IPS DF 6.9 (cell line): ENCODE results near the gene JMJD7.
A peak's percentile ranks its signal among the peaks of the same experiment; 100 is the strongest.

Source experiments
- DNase-seq: peaks from one replicate; pipeline ENCODE4 v3.0.0-alpha.2; 2013; ENCODE audit warnings: low read depth, low spot score
- H3K27ac ChIP-seq: one replicate; pipeline ENCODE4 v1.5.1; 2013; ENCODE audit warnings: low read length, control low read depth
- H3K27me3 ChIP-seq: 2 replicates; pipeline ENCODE4 v1.6.1; 2013; ENCODE audit warnings: mild to moderate bottlenecking, low read length; ENCODE audit not compliant: control insufficient read depth, insufficient read depth
- H3K36me3 ChIP-seq: 2 replicates; pipeline ENCODE4 v1.6.1; 2013; ENCODE audit warnings: low read length; ENCODE audit not compliant: control insufficient read depth, insufficient read depth
- H3K4me1 ChIP-seq: 2 replicates; pipeline ENCODE4 v1.6.1; 2013; ENCODE audit warnings: low read length; ENCODE audit not compliant: control insufficient read depth, insufficient read depth
- H3K4me3 ChIP-seq: 2 replicates; pipeline ENCODE4 v1.5.1; 2013; ENCODE audit warnings: mild to moderate bottlenecking, low read length
- H3K9me3 ChIP-seq: 2 replicates; pipeline ENCODE4 v1.6.1; 2013; ENCODE audit warnings: low read length, inconsistent platforms; ENCODE audit not compliant: control insufficient read depth, insufficient read depth
- WGBS: extraction: QIAGEN DNeasy Blood & Tissue Kit; methylation state at CpG from one replicate; pipeline ENCODE4 v1.1.7; 2013; ENCODE audit warnings: mixed read lengths, missing lambda C conversion rate; ENCODE audit not compliant: insufficient read length, insufficient coverage; 5-methylcytosine and 5-hydroxymethylcytosine counted together

JMJD7 gene

DNA sequence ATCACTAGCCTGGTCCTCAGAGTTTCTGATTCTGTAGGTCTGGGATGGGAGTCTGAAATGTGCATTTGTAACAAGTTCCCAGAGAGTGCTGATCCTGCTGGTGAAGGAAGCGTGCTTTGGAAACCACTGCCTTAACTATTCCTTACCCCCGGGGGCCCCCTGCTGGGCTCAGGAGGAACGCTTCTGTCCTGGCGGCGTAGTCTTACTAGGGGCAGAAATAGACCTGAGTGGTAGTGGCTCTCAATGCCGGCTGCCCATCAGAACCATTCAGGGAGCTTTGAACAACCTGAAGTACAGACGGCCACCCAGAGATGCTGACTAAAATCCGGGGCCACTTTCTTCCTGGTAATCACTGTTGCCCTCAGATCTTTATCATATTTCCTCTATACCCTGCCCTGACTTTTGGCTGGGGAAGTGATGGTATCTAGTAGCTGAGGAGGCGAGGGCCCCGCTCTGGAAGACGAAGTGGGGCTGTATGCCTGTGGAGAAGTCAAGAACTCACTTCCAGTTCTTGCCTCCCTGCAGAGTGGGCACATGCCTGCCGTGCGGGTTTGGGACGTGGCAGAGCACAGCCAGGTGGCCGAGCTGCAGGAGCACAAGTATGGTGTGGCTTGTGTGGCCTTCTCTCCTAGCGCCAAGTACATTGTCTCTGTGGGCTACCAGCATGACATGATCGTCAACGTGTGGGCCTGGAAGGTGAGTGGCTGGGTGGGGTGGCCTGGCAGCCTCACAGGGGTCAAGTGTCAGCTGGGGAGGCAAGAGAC lies 16.3 kb upstream of the JMJD7 start:
- no CpG with 5 or more reads among the region's 18 CpGs for WGBS
- DNase-seq, result peak; percentile 47
- Histone ChIP-seq H3K4me3 (no peak overlapping the region), H3K27ac (no peak overlapping the region), H3K4me1 (no peaks in the 10 kb centered on the region), H3K36me3 (no peaks in the 10 kb centered on the region), H3K9me3 (no peaks in the 10 kb centered on the region), H3K27me3 (no peaks in the 10 kb centered on the region)

DNA sequence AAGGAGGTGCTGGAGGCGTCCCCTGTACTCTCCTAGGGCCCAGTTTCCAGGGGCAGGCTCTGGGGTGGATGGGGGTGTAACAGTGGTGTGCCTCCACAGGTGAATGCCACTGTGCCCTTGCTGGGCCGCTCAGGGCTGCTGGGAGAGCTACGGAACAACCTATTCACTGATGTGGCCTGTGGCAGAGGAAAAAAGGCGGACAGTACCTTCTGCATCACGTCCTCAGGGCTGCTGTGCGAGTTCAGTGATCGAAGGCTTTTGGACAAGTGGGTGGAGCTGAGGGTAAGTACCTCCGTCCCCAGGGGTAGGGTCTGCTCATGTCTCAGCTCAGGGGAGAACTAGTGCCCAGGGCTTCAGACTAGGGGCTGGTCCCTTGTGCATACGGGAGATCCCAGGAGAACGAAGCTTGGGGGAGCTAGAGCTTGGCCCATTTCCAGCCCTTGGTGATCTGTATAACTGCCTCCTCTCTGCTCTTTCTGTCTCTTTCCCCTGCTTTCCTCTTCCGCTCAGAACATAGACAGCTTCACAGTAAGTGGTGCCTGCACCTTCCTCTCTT lies 15.0 kb upstream of the JMJD7 start:
- H3K36me3 ChIP-seq, result 0 out of 2 replicates have a peak, but pooled peaks cover 2% of the 10 kb centered on the region
- H3K9me3 ChIP-seq, result no peaks in the 10 kb centered on the region
- no peak overlapping the region for H3K4me3 ChIP-seq
- no peak overlapping the region for H3K27ac ChIP-seq
- H3K27me3 ChIP-seq, result no peaks in the 10 kb centered on the region
- no peaks in the 10 kb centered on the region for H3K4me1 ChIP-seq
- DNase-seq, result no peak
- no CpG with 5 or more reads among the region's 11 CpGs for WGBS

DNA sequence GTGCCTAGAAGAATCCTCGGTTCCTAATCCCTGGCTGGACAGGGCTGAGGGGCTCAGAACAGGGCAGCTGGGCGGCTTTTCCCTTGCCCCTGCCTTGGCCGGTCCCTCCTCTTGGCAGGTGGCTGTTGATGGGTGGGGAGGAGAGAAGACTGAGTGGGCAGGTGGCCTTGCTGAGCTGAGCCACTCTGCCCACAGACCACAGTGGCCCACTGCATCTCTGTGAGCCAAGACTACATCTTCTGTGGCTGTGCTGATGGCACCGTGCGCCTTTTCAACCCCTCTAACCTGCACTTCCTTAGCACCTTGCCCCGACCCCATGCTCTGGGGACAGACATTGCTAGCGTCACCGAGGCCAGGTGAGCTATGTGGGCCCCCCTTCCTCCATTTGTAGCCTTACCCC lies 14.5 kb upstream of the JMJD7 start:
- Histone ChIP-seq H3K27ac (no peak overlapping the region), H3K27me3 (no peaks in the 10 kb centered on the region), H3K4me1 (no peaks in the 10 kb centered on the region), H3K36me3 (0 out of 2 replicates have a peak, but pooled peaks cover 2% of the 10 kb centered on the region), H3K9me3 (no peaks in the 10 kb centered on the region), H3K4me3 (no peak overlapping the region)
- no peak for DNase-seq
- no CpG with 5 or more reads among the region's 8 CpGs for WGBS

DNA sequence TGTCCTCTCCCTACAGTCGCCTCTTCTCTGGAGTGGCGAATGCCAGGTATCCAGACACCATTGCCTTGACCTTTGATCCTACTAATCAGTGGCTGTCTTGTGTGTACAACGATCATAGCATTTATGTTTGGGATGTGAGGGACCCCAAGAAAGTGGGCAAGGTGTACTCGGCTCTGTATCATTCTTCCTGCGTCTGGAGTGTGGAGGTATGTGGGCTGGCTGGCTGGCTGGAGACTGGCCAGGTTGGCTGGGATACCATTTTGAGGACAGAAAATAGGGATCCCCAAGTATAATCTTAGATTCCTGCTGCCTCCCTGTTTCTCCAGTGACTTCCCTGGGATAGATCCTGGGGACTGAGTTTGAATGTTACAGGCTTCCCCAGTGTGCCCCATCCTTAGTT lies 13.4 kb upstream of the JMJD7 start:
- Histone ChIP-seq H3K36me3 (0 out of 2 replicates have a peak, but pooled peaks cover 5% of the 10 kb centered on the region), H3K4me3 (no peak overlapping the region), H3K9me3 (no peaks in the 10 kb centered on the region), H3K4me1 (no peaks in the 10 kb centered on the region), H3K27ac (no peak overlapping the region), H3K27me3 (no peaks in the 10 kb centered on the region)
- DNase-seq, result no peak
- WGBS, result no CpG with 5 or more reads among the region's 5 CpGs

DNA sequence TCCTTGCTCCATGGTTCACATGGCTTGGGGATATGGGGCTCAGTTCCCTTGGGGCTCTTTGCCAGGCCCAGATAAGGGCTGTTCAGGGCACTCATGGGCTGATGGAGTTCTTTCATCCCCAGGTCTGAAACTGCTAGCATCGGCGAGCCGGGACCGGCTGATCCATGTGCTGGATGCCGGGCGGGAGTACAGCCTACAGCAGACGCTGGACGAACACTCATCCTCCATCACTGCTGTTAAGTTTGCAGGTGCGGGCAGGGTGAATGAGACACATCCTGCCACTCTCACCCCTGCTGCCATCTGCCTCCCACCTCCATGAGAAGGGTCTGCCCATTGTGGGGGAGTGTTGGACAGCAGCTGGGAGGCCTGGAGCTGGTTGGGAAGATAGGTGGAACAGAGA lies 11.1 kb upstream of the JMJD7 start:
- WGBS, result no CpG with 5 or more reads among the region's 9 CpGs
- Histone ChIP-seq H3K27ac (no peak overlapping the region), H3K9me3 (no peaks in the 10 kb centered on the region), H3K4me3 (no peak overlapping the region), H3K36me3 (0 out of 2 replicates have a peak, but pooled peaks cover 5% of the 10 kb centered on the region), H3K4me1 (no peaks in the 10 kb centered on the region), H3K27me3 (no peaks in the 10 kb centered on the region)
- no peak for DNase-seq

DNA sequence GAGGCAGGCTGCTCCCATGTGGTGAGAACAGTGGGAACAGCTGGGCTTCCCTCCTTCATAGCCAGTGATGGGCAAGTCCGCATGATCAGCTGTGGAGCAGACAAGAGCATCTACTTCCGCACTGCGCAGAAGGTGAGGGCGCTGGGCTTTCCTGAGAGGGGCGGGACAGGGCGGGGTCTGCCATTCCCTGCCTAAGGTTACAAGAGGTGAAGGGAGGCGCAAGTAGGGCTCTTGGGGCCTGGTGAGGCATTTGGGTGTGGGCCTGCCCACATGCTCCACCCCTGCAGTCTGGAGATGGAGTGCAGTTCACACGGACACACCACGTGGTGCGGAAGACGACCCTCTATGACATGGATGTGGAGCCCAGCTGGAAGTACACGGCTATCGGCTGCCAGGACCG lies 10.6 kb upstream of the JMJD7 start:
- Histone ChIP-seq H3K36me3 (0 out of 2 replicates have a peak, but pooled peaks cover 5% of the 10 kb centered on the region), H3K27ac (no peak overlapping the region), H3K4me1 (no peaks in the 10 kb centered on the region), H3K4me3 (no peak overlapping the region), H3K27me3 (no peaks in the 10 kb centered on the region), H3K9me3 (no peaks in the 10 kb centered on the region)
- no peak for DNase-seq
- WGBS, result no CpG with 5 or more reads among the region's 14 CpGs

DNA sequence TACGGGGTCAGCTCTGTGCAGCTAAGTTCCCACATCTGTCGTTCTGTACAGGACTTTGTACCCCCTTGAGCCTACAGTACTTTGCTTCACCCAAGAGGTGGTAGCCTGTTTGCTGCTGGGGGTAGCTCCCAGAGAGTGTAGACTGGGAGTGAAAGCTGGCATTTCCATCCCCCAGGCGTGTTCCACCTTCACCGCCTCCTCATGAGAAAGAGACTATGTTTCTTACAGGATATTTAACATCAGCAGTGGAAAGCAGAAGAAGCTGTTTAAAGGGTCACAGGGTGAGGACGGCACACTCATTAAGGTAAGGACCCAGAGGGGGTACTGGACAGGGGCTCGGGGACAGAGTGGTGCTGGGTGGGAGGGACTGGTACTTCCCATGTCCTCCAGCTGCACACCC lies 10.1 kb upstream of the JMJD7 start:
- H3K4me1 ChIP-seq, result no peaks in the 10 kb centered on the region
- 0 out of 2 replicates have a peak, but pooled peaks cover 6% of the 10 kb centered on the region for H3K36me3 ChIP-seq
- H3K27me3 ChIP-seq, result no peaks in the 10 kb centered on the region
- H3K4me3 ChIP-seq, result no peak overlapping the region
- no peaks in the 10 kb centered on the region for H3K9me3 ChIP-seq
- no CpG with 5 or more reads among the region's 6 CpGs for WGBS
- DNase-seq, result no peak
- H3K27ac ChIP-seq, result no peak overlapping the region

DNA sequence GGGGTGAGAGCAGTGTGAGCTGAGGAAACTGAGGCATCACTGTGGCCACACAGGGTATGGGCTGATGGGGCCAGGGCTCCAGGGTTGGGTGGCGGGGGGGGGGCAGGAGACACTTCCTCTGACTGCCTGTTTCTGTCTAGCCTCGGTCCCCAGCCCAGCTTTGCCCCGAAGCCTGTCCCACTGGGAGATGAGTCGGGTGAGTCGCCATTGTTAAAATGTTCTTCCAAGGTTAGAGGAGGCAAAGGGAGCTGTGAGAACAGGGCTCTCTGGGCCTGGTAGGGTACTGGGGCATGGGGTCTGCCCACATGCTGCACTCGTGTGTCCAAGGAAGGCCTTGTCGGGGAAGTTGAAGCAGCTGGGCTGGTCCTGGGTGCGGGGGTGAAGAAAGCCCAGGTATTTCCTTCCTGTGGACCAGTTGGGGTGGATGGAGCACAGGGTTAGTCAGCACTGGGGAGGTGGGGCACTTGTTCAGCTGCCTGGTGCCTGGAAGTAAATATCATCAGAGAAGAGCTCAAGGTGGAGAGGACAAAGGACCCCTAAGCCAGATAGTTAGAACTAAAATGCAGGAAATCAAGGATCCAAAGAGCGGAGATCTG lies 8.3 kb upstream of the JMJD7 start:
- no peaks in the 10 kb centered on the region for H3K9me3 ChIP-seq
- no peak for DNase-seq
- no peak overlapping the region for H3K27ac ChIP-seq
- H3K4me1 ChIP-seq, result no peaks in the 10 kb centered on the region
- H3K36me3 ChIP-seq, result 0 out of 2 replicates have a peak, but pooled peaks cover 12% of the 10 kb centered on the region
- H3K27me3 ChIP-seq, result no peaks in the 10 kb centered on the region
- no peak overlapping the region for H3K4me3 ChIP-seq
- WGBS, result no CpG with 5 or more reads among the region's 9 CpGs

DNA sequence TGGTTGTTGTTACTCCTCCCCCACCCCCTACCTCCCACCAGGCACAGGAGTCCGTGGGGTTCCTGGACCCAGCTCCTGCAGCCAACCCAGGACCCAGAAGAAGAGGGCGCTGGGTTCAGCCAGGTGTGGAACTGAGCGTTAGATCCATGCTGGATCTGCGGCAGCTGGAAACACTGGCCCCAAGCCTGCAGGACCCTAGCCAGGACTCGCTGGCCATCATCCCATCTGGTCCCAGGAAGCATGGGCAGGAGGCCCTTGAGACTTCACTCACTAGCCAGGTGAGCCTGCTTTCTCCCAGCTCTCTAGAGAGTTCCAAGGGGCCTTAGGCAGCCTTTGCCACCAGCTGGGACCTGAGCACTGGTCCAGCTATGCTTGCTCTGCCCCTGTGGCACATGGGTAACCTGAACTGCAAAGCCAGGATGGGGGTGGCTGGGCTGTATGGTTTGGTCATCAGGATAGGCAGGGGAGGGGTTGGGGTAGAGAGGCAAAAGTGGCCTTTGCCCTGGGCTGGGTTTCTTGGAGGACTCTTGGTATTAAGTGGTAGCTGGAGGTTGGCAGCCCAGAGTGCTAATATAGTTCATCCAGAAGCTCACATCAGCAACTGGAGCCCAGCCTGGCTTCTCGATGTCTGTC lies 7.0 kb upstream of the JMJD7 start:
- WGBS, result no CpG with 5 or more reads among the region's 6 CpGs
- H3K36me3 ChIP-seq, result 0 out of 2 replicates have a peak, but pooled peaks cover 12% of the 10 kb centered on the region
- no peak for DNase-seq

DNA sequence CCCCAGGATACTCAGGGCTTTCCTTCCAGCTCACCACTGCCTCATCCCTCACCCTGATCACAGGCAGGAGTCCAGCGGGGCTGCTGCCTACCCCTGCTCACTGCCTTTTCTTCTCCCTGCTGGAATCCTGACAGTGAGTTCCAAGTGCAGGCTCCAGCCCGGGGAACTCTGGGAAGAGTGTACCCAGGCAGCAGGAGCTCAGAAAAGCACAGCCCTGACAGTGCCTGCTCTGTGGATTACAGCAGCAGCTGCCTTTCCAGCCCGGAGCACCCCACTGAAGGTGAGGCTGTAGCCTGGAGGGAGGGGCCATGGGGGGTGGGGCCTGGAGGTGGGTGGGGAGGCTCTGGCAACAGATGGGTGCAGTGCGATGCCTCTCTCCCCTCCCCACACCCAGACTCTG lies 6.1 kb upstream of the JMJD7 start:
- Histone ChIP-seq H3K4me3 (no peak overlapping the region), H3K27ac (no peak overlapping the region), H3K36me3 (0 out of 2 replicates have a peak, but pooled peaks cover 12% of the 10 kb centered on the region), H3K27me3 (no peaks in the 10 kb centered on the region), H3K4me1 (no peaks in the 10 kb centered on the region), H3K9me3 (no peaks in the 10 kb centered on the region)
- DNase-seq, result no peak
- no CpG with 5 or more reads among the region's 4 CpGs for WGBS

More for the DNA sequence above, 7.0 kb upstream of the JMJD7 start:
- Histone ChIP-seq H3K4me1 (no peaks in the 10 kb centered on the region), H3K27me3 (no peaks in the 10 kb centered on the region), H3K27ac (no peak overlapping the region), H3K9me3 (no peaks in the 10 kb centered on the region), H3K4me3 (no peak overlapping the region)
